GM12878 (cell line): Measurements from ENCODE around the gene LRRC47.

ENCODE experiments used
- BCL11A ChIP-seq: IDR thresholded peaks from 2 replicates; pipeline ENCODE4 v1.6.1; 2011; ENCODE audit warnings: low read depth, low read length
- CHD2 ChIP-seq: IDR thresholded peaks from 2 replicates; pipeline ENCODE4 v1.6.1; 2011; ENCODE audit warnings: low read depth, low read length, improper control_type of control experiment, borderline replicate concordance
- FOXM1 ChIP-seq: IDR thresholded peaks from 2 replicates; pipeline ENCODE4 v1.6.1; 2012; ENCODE audit warnings: low read depth, mild to moderate bottlenecking, inconsistent platforms, low read length, moderate library complexity
- HDGF ChIP-seq: fragments of 450-650 bp; IDR thresholded peaks from 2 replicates; pipeline ENCODE4 v1.6.1; 2016; ENCODE audit warnings: antibody characterized with exemption
- RUNX3 ChIP-seq: IDR thresholded peaks from 2 replicates; pipeline ENCODE4 v1.6.1; 2012; ENCODE audit warnings: low read length, inconsistent platforms
- SIN3A ChIP-seq: IDR thresholded peaks from 2 replicates; pipeline ENCODE4 v1.6.1; 2012; ENCODE audit warnings: low read depth, low read length, improper control_type of control experiment
- SREBF1 ChIP-seq: IDR thresholded peaks from 2 replicates; pipeline ENCODE4 v1.6.1; 2012; ENCODE audit warnings: mild to moderate bottlenecking, low read length
- ZNF217 ChIP-seq: fragments of 450-650 bp; IDR thresholded peaks from 2 replicates; pipeline ENCODE4 v1.6.1; 2017; ENCODE audit warnings: antibody characterized with exemption, mild to moderate bottlenecking
- TF ChIP-seq, protein P1 (sequence below), 3 experiments: IDR thresholded peaks in 2 of 3; conservative IDR thresholded peaks in 1 of 3; 2 replicates each; pipeline ENCODE4 v1.5.1; 2011; ENCODE audit warnings: low read depth in 3 of 3, low read length in 3 of 3, mild to moderate bottlenecking in 3 of 3, control low read depth in 2 of 3, moderate library complexity in 2 of 3, inconsistent platforms in 1 of 3, mixed read lengths in 1 of 3; ENCODE audit not compliant: control insufficient read depth in 2 of 3, insufficient read depth in 1 of 3; ENCODE audit errors: extremely low read depth in 1 of 3
- TF ChIP-seq, protein P2 (sequence below): IDR thresholded peaks from 2 replicates; pipeline ENCODE4 v1.6.1; 2012; ENCODE audit warnings: low read length, inconsistent platforms
- TF ChIP-seq, protein P3 (sequence below): fragments of 450-650 bp; IDR thresholded peaks from 2 replicates; pipeline ENCODE4 v1.6.1; 2014; ENCODE audit warnings: mild to moderate bottlenecking

DNA sequence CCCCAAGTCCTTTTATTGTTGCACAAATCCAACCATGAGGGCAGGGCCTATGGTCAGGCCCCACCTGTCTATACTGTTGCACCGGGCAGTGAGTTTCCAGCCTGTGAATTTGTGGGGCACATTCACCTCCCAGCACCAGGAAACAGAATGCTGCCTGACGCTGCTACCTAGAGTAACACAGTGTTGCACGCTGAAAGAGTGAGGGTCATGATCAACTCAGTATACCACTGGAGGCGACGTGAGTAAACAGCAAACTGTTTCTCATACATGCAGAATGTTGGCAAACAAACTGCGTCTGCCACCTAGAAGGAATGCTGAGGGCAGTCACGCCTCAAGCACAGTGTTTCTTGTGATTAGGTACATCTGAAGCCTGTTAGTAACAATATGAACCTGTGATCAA, 13.4 kb upstream of the LRRC47 start:
- TF ChIP-seq SIN3A = no peak
- TF ChIP-seq, protein P1, sequence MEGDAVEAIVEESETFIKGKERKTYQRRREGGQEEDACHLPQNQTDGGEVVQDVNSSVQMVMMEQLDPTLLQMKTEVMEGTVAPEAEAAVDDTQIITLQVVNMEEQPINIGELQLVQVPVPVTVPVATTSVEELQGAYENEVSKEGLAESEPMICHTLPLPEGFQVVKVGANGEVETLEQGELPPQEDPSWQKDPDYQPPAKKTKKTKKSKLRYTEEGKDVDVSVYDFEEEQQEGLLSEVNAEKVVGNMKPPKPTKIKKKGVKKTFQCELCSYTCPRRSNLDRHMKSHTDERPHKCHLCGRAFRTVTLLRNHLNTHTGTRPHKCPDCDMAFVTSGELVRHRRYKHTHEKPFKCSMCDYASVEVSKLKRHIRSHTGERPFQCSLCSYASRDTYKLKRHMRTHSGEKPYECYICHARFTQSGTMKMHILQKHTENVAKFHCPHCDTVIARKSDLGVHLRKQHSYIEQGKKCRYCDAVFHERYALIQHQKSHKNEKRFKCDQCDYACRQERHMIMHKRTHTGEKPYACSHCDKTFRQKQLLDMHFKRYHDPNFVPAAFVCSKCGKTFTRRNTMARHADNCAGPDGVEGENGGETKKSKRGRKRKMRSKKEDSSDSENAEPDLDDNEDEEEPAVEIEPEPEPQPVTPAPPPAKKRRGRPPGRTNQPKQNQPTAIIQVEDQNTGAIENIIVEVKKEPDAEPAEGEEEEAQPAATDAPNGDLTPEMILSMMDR (IDR thresholded peaks at IDR 0.05 in 2 of 3, conservative IDR thresholded peaks at IDR 0.05 in 1 of 3; ENCODE audit: control insufficient read depth in 2 of 3, extremely low read depth in 1 of 3, insufficient read depth in 1 of 3, low read depth in 3 of 3, low read length in 3 of 3) = no peak
- TF ChIP-seq SREBF1 = no peak
- TF ChIP-seq CHD2 = no peak
- TF ChIP-seq, protein P2, sequence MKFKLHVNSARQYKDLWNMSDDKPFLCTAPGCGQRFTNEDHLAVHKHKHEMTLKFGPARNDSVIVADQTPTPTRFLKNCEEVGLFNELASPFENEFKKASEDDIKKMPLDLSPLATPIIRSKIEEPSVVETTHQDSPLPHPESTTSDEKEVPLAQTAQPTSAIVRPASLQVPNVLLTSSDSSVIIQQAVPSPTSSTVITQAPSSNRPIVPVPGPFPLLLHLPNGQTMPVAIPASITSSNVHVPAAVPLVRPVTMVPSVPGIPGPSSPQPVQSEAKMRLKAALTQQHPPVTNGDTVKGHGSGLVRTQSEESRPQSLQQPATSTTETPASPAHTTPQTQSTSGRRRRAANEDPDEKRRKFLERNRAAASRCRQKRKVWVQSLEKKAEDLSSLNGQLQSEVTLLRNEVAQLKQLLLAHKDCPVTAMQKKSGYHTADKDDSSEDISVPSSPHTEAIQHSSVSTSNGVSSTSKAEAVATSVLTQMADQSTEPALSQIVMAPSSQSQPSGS = no peak
- no peak for TF ChIP-seq RUNX3
- no peak for TF ChIP-seq ZNF217
- no peak for TF ChIP-seq FOXM1
- TF ChIP-seq, protein P3, sequence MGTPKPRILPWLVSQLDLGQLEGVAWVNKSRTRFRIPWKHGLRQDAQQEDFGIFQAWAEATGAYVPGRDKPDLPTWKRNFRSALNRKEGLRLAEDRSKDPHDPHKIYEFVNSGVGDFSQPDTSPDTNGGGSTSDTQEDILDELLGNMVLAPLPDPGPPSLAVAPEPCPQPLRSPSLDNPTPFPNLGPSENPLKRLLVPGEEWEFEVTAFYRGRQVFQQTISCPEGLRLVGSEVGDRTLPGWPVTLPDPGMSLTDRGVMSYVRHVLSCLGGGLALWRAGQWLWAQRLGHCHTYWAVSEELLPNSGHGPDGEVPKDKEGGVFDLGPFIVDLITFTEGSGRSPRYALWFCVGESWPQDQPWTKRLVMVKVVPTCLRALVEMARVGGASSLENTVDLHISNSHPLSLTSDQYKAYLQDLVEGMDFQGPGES = no peak
- no peak for TF ChIP-seq BCL11A
- TF ChIP-seq HDGF = no peak
